Osteocyte (in vitro differentiated cells): ENCODE data around the gene CCDC88C. TPM values are rescaled to one million over a fixed set of nuclear protein-coding genes. Genes with fewer than 3 reads are reported as not detected.

Experiments used
- DNase-seq: peaks from one replicate; pipeline ENCODE4 v3.0.0; 2021; ENCODE audit warnings: mixed read lengths; ENCODE audit not compliant: unreplicated experiment; ENCODE audit errors: extremely low spot score
- H3K27ac Mint-ChIP-seq: one replicate; pipeline ENCODE4 v1.8.0; 2021; ENCODE audit warnings: mild to moderate bottlenecking, mixed read lengths; ENCODE audit not compliant: unreplicated experiment
- H3K27me3 Mint-ChIP-seq: one replicate; pipeline ENCODE4 v1.8.0; 2021; ENCODE audit warnings: mixed read lengths; ENCODE audit not compliant: unreplicated experiment
- H3K36me3 Mint-ChIP-seq: one replicate; pipeline ENCODE4 v1.8.0; 2021; ENCODE audit warnings: mixed read lengths; ENCODE audit not compliant: unreplicated experiment
- H3K4me1 Mint-ChIP-seq: one replicate; pipeline ENCODE4 v1.8.0; 2021; ENCODE audit warnings: mixed read lengths; ENCODE audit not compliant: unreplicated experiment
- H3K4me3 Mint-ChIP-seq: one replicate; pipeline ENCODE4 v1.8.0; 2021; ENCODE audit warnings: mild to moderate bottlenecking, moderate library complexity, mixed read lengths; ENCODE audit not compliant: unreplicated experiment
- H3K9me3 Mint-ChIP-seq: one replicate; pipeline ENCODE4 v1.8.0; 2021; ENCODE audit warnings: mixed read lengths; ENCODE audit not compliant: unreplicated experiment
- CTCF ChIP-seq: fragments of 200-600 bp; sonication (generic); IDR thresholded peaks from 2 replicates; pipeline ENCODE4 v1.5.0; 2021; ENCODE audit warnings: antibody characterized with exemption, mild to moderate bottlenecking, moderate library complexity
- total RNA-seq: library from RNA; stranded (reverse); gene quantifications from 2 replicates; pipeline ENCODE4 v1.2.1, GENCODE V29; 2021

Gene CCDC88C
- total RNA-seq, 1 donor from 2014 or later = 1.4 TPM

GRCh38 chr14:91383439-91383838 lies 34.2 kb downstream of the CCDC88C start:
- Mint-ChIP-seq H3K4me1 (peaks cover 20% of the 10 kb centered on the region), H3K36me3 (no peaks in the 10 kb centered on the region), H3K27me3 (peaks cover 16% of the 10 kb centered on the region), H3K9me3 (no peaks in the 10 kb centered on the region), H3K27ac (no peak overlapping the region), H3K4me3 (no peak overlapping the region)
- TF ChIP-seq CTCF = no peak
- DNase-seq = no peak

- Mint-ChIP-seq H3K27me3 (peaks cover 16% of the 10 kb centered on the region), H3K4me3 (no peak overlapping the region), H3K27ac (no peak overlapping the region), H3K4me1 (peaks cover 25% of the 10 kb centered on the region), H3K36me3 (no peaks in the 10 kb centered on the region), H3K9me3 (no peaks in the 10 kb centered on the region)
- no peak for TF ChIP-seq CTCF
- no peak for DNase-seq
Observed at GRCh38 chr14:91381801-91382670, 35.6 kb downstream of the CCDC88C start.

GRCh38 chr14:91380610-91381371 lies 36.8 kb downstream of the CCDC88C start:
- H3K27ac Mint-ChIP-seq = no peak overlapping the region
- DNase-seq = no peak
- no peak for TF ChIP-seq CTCF
- H3K36me3 Mint-ChIP-seq = no peaks in the 10 kb centered on the region
- no peaks in the 10 kb centered on the region for H3K9me3 Mint-ChIP-seq
- peaks cover 27% of the 10 kb centered on the region for H3K4me1 Mint-ChIP-seq
- H3K27me3 Mint-ChIP-seq = peaks cover 16% of the 10 kb centered on the region
- H3K4me3 Mint-ChIP-seq = no peak overlapping the region

GRCh38 chr14:91380123-91380522 lies 37.5 kb downstream of the CCDC88C start:
- Mint-ChIP-seq H3K4me1 (peaks cover 27% of the 10 kb centered on the region), H3K4me3 (no peak overlapping the region), H3K9me3 (no peaks in the 10 kb centered on the region), H3K27ac (no peak overlapping the region), H3K27me3 (peaks cover 16% of the 10 kb centered on the region), H3K36me3 (no peaks in the 10 kb centered on the region)
- TF ChIP-seq CTCF = no peak
- no peak for DNase-seq

GRCh38 chr14:91379579-91379932 lies 38.1 kb downstream of the CCDC88C start:
- no peak for DNase-seq
- Mint-ChIP-seq H3K9me3 (no peaks in the 10 kb centered on the region), H3K36me3 (no peaks in the 10 kb centered on the region), H3K4me3 (no peak overlapping the region), H3K27ac (no peak overlapping the region), H3K27me3 (peaks cover 16% of the 10 kb centered on the region), H3K4me1 (peaks cover 30% of the 10 kb centered on the region)
- no peak for TF ChIP-seq CTCF
